Nephron (organoid): Measurements from ENCODE around the gene DHRSX.

Experiments
- H3K27ac Mint-ChIP-seq, 3 experiments: 2 replicates each; pipeline ENCODE4 v1.8.0; 2020; ENCODE audit warnings: mixed read lengths in 3 of 3, mild to moderate bottlenecking in 2 of 3, moderate library complexity in 1 of 3
- H3K27me3 Mint-ChIP-seq: 2 replicates; pipeline ENCODE4 v1.8.0; 2021; ENCODE audit warnings: low read depth, mild to moderate bottlenecking, moderate library complexity, mixed read lengths
- H3K36me3 Mint-ChIP-seq: 2 replicates; pipeline ENCODE4 v1.8.0; 2020; ENCODE audit warnings: low read depth, mixed read lengths
- H3K4me1 Mint-ChIP-seq: 2 replicates; pipeline ENCODE4 v1.8.0; 2020; ENCODE audit warnings: mixed read lengths
- H3K4me3 Mint-ChIP-seq, 3 experiments: 2 replicates each; pipeline ENCODE4 v1.8.0; 2020; ENCODE audit warnings: mild to moderate bottlenecking in 3 of 3, mixed read lengths in 3 of 3, moderate library complexity in 2 of 3
- H3K9me3 Mint-ChIP-seq: 2 replicates; pipeline ENCODE4 v1.8.0; 2020; ENCODE audit warnings: mixed read lengths
- TF ChIP-seq, protein P1 (sequence below), 3 experiments: fragments of 200-600 bp; sonication (generic); IDR thresholded peaks; one replicate each; pipeline ENCODE4 v1.5.0; 2021; ENCODE audit warnings: antibody characterized with exemption in 3 of 3; ENCODE audit not compliant: unreplicated experiment in 3 of 3

Gene DHRSX

DNA sequence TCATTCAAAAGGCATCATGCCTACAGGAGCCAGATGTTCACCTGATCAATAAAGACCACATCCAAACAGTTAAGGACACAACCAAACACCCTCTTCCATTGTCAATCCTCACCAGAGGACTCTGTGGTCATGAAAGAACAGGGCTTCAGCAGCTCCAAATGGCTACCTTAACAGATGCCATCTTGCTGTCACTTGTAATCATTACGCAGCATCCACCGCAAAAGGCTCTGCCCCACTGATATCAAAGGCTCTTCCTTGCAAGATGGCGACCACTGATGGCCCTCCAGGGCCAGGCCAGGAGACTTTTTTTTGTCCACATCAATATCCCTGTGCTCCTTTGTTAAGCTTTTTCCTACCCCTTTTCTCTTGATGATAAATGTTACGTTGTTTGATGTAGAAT lies 157.4 kb downstream of the DHRSX start:
- Mint-ChIP-seq H3K27me3 (no peaks in the 10 kb centered on the region), H3K4me1 (no peaks in the 10 kb centered on the region), H3K9me3 (peaks cover 3% of the 10 kb centered on the region)

DNA sequence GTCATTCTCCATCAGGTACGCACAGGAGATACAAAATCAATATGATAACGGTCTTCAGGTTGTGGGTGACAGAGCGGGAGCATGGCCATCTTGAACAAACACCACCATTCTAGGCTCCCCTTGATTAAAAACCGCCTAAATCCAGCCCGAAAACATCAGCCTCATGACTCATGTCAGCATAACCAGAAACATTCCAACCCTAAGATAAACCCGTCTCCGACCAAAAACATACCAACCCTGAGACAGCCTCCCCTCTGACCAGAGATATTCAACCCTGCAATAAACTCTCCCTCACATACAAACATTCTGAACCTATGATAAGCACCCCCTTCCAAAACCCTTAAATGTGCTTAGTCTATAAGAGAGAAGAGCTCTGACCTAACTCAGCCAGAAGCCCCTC lies 157.9 kb downstream of the DHRSX start:
- no peak overlapping the region for H3K27ac Mint-ChIP-seq
- TF ChIP-seq, protein P1, sequence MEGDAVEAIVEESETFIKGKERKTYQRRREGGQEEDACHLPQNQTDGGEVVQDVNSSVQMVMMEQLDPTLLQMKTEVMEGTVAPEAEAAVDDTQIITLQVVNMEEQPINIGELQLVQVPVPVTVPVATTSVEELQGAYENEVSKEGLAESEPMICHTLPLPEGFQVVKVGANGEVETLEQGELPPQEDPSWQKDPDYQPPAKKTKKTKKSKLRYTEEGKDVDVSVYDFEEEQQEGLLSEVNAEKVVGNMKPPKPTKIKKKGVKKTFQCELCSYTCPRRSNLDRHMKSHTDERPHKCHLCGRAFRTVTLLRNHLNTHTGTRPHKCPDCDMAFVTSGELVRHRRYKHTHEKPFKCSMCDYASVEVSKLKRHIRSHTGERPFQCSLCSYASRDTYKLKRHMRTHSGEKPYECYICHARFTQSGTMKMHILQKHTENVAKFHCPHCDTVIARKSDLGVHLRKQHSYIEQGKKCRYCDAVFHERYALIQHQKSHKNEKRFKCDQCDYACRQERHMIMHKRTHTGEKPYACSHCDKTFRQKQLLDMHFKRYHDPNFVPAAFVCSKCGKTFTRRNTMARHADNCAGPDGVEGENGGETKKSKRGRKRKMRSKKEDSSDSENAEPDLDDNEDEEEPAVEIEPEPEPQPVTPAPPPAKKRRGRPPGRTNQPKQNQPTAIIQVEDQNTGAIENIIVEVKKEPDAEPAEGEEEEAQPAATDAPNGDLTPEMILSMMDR (IDR thresholded peaks at IDR 0.05; ENCODE audit: unreplicated experiment in 3 of 3): no peak
- peaks cover 66% of the 10 kb centered on the region for H3K36me3 Mint-ChIP-seq
- no peaks in the 10 kb centered on the region for H3K27me3 Mint-ChIP-seq
- H3K4me3 Mint-ChIP-seq: no peak overlapping the region
- H3K4me1 Mint-ChIP-seq: no peaks in the 10 kb centered on the region
- H3K9me3 Mint-ChIP-seq: peaks cover 3% of the 10 kb centered on the region

More for the DNA sequence above, 157.4 kb downstream of the DHRSX start:
- Mint-ChIP-seq H3K27ac (no peak overlapping the region), H3K36me3 (peaks cover 69% of the 10 kb centered on the region), H3K4me3 (no peak overlapping the region)
- TF ChIP-seq, protein P1 (IDR thresholded peaks at IDR 0.05; ENCODE audit: unreplicated experiment in 3 of 3): no peak

GRCh38 chrX:2342281-2342688 lies 158.5 kb downstream of the DHRSX start:
- no peaks in the 10 kb centered on the region for H3K4me1 Mint-ChIP-seq
- TF ChIP-seq, protein P1 (IDR thresholded peaks at IDR 0.05; ENCODE audit: unreplicated experiment in 3 of 3): no peak
- H3K36me3 Mint-ChIP-seq: peaks cover 70% of the 10 kb centered on the region
- H3K27ac Mint-ChIP-seq: no peak overlapping the region
- peaks cover 3% of the 10 kb centered on the region for H3K9me3 Mint-ChIP-seq
- H3K27me3 Mint-ChIP-seq: no peaks in the 10 kb centered on the region
- H3K4me3 Mint-ChIP-seq: no peak overlapping the region

DNA sequence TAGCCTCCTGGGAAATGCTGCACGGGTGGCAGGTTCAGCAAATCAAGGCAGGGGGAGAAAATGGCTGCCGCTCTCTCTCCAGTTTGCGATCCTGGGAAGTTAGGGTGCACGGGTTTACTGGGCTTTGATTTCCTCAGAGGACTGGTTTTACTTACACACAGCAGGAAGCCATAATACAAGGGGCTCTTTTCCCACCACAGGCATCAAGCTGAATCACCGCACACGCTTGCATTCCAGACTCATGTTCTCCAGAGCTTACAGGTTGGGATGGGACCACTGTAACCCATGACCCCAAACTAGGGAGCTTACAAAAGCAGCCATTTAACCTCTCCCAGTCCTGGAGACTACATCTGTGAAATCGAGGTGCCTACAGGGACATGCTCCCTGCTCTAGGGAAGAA lies 159.8 kb downstream of the DHRSX start:
- H3K27ac Mint-ChIP-seq: no peak overlapping the region
- H3K9me3 Mint-ChIP-seq: peaks cover 3% of the 10 kb centered on the region
- peaks cover 60% of the 10 kb centered on the region for H3K36me3 Mint-ChIP-seq
- no peaks in the 10 kb centered on the region for H3K4me1 Mint-ChIP-seq
- no peaks in the 10 kb centered on the region for H3K27me3 Mint-ChIP-seq
- TF ChIP-seq, protein P1 (IDR thresholded peaks at IDR 0.05; ENCODE audit: unreplicated experiment in 3 of 3): no peak
- no peak overlapping the region for H3K4me3 Mint-ChIP-seq

GRCh38 chrX:2336181-2336580 lies 164.6 kb downstream of the DHRSX start:
- Mint-ChIP-seq H3K27me3 (no peaks in the 10 kb centered on the region), H3K9me3 (no peaks in the 10 kb centered on the region), H3K4me3 (no peak overlapping the region), H3K27ac (no peak overlapping the region), H3K36me3 (peaks cover 37% of the 10 kb centered on the region), H3K4me1 (no peaks in the 10 kb centered on the region)
- TF ChIP-seq, protein P1 (IDR thresholded peaks at IDR 0.05; ENCODE audit: unreplicated experiment in 3 of 3): no peak

- Mint-ChIP-seq H3K9me3 (no peaks in the 10 kb centered on the region), H3K4me1 (no peaks in the 10 kb centered on the region), H3K27ac (no peak overlapping the region)
These were observed 166.5 kb downstream of the DHRSX start for GRCh38 chrX:2334237-2334636.

More at GRCh38 chrX:2334237-2334636, 166.5 kb downstream of the DHRSX start:
- no peak overlapping the region for H3K4me3 Mint-ChIP-seq
- H3K27me3 Mint-ChIP-seq: no peaks in the 10 kb centered on the region
- peaks cover 22% of the 10 kb centered on the region for H3K36me3 Mint-ChIP-seq
- TF ChIP-seq, protein P1 (IDR thresholded peaks at IDR 0.05; ENCODE audit: unreplicated experiment in 3 of 3): no peak
